Raji (cell line): Measurements from ENCODE around the gene PSMD7.

ENCODE experiments used
- POLR2A ChIP-seq: IDR thresholded peaks from 2 replicates; pipeline ENCODE4 v1.6.1; 2011; ENCODE audit warnings: low read depth, low read length, control low read depth; ENCODE audit not compliant: insufficient read depth

PSMD7 gene

DNA sequence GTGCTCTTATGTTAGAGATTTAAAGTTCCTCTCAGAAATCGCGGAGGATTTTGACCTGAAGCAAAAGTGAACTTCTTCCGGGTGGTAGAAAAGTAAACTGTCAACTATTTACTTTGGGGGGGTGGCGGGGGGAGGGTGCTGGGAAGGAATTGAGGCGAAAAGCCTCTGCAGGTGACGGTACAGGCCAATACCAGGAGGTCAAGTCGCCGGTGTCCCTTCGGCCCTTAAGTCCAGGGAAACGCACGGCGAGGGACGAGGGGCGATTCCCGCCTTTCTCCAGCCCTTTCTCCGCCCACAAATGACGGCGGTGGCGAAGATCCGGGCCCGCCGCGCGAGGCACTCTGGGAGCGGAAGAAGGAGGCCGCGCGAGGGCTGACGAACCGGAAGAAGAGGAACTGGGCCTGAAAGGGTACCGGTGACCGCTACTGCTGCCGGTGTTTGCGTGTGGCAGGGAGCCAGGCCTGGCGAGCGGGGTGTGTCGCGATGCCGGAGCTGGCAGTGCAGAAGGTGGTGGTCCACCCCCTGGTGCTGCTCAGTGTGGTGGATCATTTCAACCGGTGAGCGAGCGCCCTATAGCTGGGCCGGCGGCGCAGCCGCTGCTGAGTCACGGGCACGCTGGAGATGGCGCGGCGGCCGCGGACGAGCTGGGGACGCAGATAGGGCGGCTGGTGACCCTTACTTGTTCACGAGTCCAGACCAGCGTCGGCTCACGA, at the start of gene PSMD7:
PSMD7 (plus strand) TSS at position 383 of the 713 bp plus-strand sequence; CDS start at position 484, 101 bp downstream.
- TF ChIP-seq POLR2A, result peak; percentile 95

DNA sequence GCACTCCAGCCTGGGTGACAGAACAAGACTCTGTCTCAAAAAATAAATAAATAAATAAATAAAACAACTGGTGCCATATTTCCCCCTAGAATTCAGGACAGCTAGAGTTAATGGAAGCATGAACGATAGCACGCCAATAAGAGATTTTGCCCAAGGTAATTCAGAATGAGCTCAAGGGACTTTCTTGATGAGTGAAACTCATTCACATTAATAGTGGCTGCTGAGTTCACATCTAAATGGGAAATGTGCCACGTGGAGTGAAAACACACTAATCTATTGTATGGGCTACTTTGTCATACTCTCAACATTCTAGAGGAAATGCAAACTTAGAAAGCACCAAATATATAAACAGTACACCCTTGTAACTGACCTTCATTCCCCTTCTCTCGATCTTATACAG, 47.4 kb upstream of the PSMD7 start:
- TF ChIP-seq POLR2A, result no peak

DNA sequence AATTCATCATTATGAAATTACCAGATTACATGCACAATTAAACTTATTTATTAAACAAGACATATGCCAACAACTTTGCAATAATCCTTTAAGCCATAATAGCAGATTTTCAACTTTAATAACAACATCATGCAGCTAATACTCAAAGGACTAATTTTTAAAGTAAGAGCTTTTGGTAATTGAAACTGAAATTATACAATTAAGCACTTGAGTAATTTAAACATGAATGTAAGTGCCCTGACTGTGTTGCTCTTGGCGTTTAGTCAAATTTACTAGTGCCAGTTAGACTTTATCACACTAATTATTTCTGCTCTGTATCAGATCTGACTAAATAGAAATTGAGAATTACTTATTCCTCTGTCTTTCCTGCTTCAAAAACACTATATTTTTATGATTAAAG, 46.8 kb upstream of the PSMD7 start:
- no peak for TF ChIP-seq POLR2A

DNA sequence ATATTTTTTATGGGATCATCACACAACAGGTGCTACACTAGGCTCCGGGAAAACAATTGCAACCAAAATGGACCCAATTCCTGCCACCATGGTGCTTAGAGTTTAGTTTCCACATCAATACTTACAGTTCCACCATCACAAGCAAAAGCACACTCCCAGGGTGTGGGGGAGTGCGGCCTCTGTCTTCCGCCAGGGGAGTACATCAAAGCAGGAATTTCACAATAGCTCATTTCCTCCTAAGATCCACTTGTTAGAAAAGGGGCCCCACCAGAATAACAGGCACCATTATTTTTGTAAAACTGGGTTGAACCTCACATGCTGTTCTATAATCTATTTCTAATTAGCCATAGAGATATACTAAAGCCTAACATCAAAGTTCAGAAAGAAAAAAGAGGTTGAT, 44.3 kb upstream of the PSMD7 start:
- no peak for TF ChIP-seq POLR2A

DNA sequence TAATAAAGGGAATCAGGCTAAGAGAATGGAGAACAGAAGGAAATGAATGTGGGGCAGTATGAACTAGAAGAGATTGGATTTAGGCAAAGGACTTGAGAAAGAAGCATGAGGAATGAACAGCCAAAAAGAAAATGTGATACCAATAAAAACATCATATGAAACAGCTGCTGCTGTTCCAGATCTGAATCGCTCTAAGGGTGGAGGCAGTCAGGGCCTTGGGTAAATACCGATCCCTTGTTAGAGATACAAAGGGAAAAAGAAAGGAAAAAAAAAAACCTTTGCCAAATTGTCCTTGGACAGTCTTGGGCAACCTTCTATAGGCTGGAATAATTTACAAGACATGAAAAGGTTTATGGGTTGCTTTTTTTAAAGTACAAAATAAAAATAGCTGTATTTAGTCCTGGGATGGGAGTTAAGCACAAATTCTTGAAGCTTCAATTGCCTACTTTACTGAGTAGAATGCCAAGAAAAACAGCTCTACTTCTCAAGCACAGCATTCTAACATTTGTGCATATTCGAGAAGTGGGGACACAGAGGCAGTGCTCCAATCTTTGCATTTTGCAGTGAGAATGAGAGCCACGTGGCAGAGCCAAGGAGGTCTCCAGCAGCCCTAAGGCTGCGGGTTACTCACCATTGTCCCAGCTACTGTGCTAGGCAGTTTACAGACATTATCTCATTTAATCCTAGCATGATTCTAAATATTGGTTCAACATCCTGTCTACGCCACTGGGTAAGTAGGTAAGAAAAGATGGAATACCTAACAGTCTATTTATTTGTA, 43.3 kb upstream of the PSMD7 start:
- TF ChIP-seq POLR2A, result no peak

DNA sequence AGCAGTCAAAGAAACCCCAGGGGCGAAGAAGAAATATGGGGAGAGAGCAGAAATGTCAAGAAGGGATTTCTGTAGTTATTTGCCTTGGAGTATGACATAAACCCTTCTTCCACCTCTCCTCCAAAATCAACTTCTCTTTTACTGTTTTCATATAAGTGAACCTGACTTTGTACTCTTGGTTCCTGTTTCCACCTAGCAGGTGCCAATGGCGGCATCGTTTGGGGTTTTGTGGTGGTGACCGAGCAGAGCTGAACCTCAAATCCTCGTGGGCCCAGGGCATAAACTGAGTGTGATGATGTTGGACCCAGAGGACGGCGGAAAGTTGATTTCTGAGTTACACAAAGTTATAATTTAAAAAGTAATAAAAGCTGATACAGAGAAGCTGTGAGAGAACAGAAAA, 39.6 kb upstream of the PSMD7 start:
- TF ChIP-seq POLR2A, result no peak

DNA sequence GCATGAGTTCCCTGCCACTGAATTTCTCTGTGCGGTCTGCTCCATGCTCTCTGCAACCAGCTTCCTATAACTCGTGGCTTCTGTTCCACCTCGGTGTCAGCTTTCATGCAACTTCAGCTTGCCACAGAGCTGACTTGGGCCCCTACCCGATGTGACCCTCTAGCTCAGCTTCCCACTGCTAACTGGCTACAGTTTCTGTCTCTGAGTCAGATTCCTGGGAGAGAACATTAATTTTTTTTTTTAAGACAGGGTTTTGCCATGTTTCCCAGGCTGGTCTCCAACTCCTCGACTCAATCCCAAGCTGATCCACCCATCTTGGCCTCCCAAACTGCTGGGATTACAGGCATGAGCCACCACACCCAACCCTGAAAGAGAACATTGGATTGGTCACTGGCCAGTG, 35.5 kb upstream of the PSMD7 start:
- no peak for TF ChIP-seq POLR2A

DNA sequence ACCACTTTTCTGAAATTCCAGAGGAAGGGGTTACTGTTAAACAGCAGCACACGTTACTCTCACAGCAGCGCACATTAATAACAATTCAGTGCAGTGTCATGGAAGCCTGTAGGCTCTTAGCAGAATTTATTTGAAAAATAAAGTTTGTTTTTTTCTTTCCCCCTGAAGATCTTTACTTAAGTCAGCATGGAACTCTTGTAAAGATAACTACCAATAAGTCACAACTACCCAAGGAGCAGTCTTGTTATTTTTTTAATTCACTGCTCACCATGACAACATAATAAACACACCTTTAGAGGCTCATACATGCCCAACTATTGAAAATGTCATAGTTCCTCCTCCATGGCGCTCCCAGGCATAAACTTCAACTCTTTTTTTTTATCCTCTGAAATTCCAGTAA, 31.8 kb upstream of the PSMD7 start:
- no peak for TF ChIP-seq POLR2A

DNA sequence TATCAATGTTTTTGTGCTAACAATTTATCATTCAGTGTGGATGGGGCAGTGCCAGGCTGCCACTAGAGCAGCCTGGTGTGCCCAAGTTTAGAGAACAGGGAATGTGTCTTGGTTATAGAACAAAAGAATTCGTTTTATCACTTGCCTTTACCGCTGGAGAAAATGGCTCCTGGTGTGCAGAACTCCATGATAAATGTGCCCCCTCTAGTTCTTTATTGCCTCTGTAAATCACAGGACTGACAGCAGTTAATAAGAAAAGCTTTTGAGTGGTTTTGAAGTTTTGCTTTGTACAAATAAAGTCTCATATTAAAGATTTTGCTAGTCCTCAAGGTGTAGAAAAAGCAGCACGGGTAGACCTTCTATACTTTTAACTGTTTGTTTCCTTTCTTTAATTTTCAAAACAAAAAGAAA, 28.2 kb upstream of the PSMD7 start:
- no peak for TF ChIP-seq POLR2A

DNA sequence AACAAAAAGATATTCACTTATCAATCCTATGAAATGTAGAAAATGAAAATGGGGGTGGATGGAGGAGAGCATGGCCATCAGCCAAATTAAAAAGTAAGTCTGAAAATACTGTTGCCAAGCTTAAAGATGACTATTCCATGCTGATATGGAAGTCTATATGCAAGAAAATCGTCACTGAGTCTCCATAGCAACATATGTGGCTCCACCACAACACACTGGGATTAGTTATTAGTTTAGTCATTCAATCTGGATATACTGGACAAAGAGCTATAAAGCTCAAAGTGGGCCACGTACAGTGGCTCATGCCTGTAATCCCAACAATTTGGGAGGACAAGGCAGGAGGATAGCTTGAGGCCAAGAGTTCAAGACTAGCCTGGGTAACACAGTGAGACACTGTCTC, 24.7 kb upstream of the PSMD7 start:
- TF ChIP-seq POLR2A, result no peak

DNA sequence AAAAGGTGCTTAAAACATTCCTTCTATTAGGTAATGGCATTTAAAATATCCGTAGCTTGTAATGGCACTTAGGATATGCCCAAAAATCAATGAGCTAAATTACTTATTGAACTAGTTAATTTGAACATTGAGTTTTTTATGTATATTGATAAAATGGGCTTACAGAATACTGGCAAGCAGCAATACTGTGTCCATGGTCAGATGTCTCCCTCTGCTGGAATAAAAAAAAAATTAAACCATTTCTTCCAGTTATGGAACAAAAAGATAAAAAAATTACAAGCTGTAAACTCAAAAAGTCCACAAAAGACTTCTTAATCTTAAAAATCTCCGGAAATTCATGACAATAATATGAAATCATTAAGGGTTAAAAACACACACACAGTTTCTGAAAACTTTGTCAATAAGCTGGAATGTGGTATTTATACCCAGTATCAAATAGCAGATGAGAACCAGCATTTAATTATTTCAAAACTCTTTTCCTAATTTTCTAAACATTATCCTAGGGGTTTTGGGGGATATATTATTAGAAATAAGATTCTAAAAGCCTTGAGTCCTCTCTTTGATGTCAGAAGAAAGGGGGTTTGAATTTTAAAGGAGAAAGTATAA, 21.5 kb upstream of the PSMD7 start:
- no peak for TF ChIP-seq POLR2A

DNA sequence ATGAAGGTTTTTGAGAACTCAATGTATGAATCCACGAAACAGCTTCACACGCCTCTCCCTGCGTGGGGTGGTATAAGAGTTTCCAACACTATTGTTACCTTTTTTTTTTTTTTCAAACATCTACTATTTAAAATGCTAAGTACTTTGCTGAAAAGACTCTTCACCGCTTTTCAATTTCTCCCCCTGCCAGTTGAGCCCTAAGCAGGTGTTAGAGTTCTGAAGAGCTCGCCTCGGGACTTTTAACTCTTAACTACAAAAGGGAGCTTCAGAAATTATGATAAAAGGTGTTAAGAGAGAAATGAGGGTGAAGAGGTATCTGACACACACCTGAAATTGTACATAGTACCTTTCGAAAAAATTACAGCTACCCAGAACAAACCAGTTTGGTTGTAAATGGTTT, 20.9 kb upstream of the PSMD7 start:
- TF ChIP-seq POLR2A, result no peak

DNA sequence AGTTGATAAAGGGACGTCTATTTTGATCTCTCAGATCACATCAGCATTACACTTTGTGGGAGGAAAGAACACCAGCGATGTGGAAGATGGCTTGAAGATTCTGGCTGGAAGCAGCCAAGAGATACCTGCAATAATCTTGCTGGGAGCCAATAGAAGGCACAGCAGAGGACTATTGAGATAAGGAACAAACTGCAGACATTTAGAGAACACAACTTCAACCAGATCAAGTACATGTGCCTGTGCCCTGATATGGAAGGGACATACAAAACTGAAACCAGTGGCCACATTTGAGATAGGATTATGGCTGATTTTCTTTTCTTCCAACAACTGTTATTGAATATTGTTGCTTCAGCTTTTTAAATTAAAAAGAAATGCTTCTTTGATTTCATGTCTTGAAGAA, 18.6 kb upstream of the PSMD7 start:
- no peak for TF ChIP-seq POLR2A

DNA sequence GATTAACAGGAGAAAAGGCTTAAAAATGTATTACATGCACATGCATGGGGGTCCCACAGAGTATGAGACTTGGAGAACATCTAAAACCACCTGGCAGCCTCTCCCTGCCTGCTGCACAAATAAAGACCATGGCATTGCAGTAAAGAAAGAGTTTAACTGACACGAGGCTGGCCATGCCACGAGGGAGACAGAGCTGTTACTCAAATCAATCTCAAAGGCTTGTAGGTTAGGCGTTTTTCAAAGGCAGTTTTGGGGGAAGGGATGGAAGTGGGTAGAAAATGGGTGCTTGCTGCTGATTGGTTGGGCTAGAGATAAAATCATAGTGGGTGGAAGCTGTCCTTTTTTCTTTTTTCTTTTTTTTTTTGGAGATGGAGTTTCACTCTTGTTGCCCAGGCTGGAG, 17.3 kb upstream of the PSMD7 start:
- TF ChIP-seq POLR2A, result no peak

DNA sequence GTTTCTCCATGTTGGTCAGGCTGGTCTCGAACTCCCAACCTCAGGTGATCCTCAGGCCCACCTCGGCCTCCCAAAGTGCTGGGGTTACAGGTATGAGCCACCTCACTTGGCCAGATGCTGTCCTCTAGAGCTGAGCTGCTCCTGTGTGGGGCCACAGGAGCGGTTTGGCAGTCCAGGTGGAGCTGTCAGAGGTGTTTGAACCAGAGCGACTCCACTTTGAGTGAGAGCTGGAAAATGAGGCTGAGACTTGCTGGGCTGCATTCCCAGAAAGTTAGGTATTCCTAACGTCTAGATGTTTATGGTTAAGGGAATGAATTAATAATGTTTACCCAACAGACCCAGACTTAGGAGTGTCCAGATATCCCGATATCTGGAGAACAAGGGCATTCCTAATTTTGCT, 16.8 kb upstream of the PSMD7 start:
- TF ChIP-seq POLR2A, result no peak

DNA sequence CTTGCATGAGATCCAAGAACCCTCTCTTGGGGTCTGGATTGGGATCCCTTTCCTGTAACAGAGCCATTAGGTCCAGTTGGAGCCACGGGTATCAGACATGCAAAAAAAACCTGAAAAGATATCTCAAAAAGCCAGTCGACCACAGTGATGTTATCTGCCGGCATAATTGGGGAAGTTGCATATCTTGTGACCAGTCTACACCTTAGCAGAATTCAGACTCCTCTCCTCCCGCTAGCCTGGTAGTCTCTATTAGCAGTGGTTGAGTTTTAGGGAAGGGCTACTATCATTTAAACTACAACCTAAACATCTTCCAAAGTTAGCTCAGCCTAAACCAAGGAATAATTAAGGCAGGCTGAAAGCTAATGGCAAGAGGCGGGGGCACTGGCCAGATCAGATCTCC, 16.2 kb upstream of the PSMD7 start:
- TF ChIP-seq POLR2A, result no peak
